ENCODE results near the gene VASH1. TPM values are rescaled to one million over a fixed set of nuclear protein-coding genes. Genes with fewer than 3 reads are reported as not detected.

Gene VASH1
- total RNA-seq, 3 donors from 2014 or later, result 5.6 to 7.8 (median 5.8) TPM

DNA sequence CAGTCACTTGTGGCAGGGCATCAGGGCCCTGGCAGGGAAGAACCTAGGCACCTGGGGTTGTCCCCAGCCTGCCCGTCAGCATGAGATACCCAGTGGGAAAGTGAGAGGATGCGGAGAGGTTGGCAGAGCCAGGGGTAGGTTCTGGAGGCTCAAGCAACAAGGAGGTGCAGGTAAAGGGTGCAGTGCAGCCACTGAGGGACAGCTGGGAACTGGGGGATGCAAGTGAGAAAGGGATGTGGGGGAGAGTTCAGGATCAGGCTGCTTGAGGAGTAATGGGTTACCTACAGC, 18.7 kb downstream of the VASH1 start:
- TF ChIP-seq POLR2A (IDR thresholded peaks at IDR 0.05) (no peak), POLR2AphosphoS5 (IDR thresholded peaks at IDR 0.05) (no peak)
- TF ChIP-seq, protein P1, sequence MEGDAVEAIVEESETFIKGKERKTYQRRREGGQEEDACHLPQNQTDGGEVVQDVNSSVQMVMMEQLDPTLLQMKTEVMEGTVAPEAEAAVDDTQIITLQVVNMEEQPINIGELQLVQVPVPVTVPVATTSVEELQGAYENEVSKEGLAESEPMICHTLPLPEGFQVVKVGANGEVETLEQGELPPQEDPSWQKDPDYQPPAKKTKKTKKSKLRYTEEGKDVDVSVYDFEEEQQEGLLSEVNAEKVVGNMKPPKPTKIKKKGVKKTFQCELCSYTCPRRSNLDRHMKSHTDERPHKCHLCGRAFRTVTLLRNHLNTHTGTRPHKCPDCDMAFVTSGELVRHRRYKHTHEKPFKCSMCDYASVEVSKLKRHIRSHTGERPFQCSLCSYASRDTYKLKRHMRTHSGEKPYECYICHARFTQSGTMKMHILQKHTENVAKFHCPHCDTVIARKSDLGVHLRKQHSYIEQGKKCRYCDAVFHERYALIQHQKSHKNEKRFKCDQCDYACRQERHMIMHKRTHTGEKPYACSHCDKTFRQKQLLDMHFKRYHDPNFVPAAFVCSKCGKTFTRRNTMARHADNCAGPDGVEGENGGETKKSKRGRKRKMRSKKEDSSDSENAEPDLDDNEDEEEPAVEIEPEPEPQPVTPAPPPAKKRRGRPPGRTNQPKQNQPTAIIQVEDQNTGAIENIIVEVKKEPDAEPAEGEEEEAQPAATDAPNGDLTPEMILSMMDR (IDR thresholded peaks at IDR 0.05), result no peak
- H3K4me1 ChIP-seq, result no peaks in the 10 kb centered on the region
- intact Hi-C loops (cut with DNase I; ENCODE audit: low total_unique reads), result loop anchor here (5.0 kb wide), 1 partner anchor 687 kb away; no protein-coding TSS in a partner anchor
- no peaks in the 10 kb centered on the region for H3K36me3 ChIP-seq
- no peaks in the 10 kb centered on the region for H3K9me3 ChIP-seq
- no peak overlapping the region for H3K4me3 ChIP-seq
- DNase-seq (ENCODE audit: low spot score in 2 of 2), result no peak
- no peaks in the 10 kb centered on the region for H3K27me3 ChIP-seq
- H3K27ac ChIP-seq, result no peak overlapping the region

DNA sequence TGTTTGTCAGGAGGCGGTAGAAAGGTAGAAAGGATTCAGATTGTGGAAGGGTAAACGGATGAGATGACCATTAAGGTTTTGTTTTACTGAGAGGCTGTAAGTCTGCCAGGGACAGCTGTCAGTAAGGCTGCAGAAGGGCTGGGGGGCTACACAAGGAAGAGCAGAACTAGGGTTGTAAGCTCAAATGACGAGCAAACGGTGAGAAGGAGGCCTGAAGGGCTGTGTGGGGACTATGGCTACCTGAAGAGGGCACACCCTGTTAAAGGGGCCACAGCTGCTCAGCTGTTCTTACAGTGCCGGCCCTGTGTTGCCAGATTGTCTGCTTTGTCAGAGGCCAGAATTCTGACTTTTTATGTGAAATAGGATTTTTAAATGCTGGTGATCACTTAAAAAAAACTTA, 19.1 kb downstream of the VASH1 start:
- no peaks in the 10 kb centered on the region for H3K9me3 ChIP-seq
- H3K27ac ChIP-seq, result peak overlapping the region in 1 of 2 donors; percentile 25
- H3K27me3 ChIP-seq, result no peaks in the 10 kb centered on the region
- no peak for TF ChIP-seq POLR2A (IDR thresholded peaks at IDR 0.05)
- TF ChIP-seq POLR2AphosphoS5 (IDR thresholded peaks at IDR 0.05), result no peak
- TF ChIP-seq, protein P1 (IDR thresholded peaks at IDR 0.05), result no peak
- H3K4me3 ChIP-seq, result no peak overlapping the region
- intact Hi-C loops (cut with DNase I; ENCODE audit: low total_unique reads), result loop anchor here (5.0 kb wide), 1 partner anchor 687 kb away; no protein-coding TSS in a partner anchor
- H3K36me3 ChIP-seq, result no peaks in the 10 kb centered on the region
- no peaks in the 10 kb centered on the region for H3K4me1 ChIP-seq
- peak in 1 of 2 donors; percentile 8 for DNase-seq (ENCODE audit: low spot score in 2 of 2)

DNA sequence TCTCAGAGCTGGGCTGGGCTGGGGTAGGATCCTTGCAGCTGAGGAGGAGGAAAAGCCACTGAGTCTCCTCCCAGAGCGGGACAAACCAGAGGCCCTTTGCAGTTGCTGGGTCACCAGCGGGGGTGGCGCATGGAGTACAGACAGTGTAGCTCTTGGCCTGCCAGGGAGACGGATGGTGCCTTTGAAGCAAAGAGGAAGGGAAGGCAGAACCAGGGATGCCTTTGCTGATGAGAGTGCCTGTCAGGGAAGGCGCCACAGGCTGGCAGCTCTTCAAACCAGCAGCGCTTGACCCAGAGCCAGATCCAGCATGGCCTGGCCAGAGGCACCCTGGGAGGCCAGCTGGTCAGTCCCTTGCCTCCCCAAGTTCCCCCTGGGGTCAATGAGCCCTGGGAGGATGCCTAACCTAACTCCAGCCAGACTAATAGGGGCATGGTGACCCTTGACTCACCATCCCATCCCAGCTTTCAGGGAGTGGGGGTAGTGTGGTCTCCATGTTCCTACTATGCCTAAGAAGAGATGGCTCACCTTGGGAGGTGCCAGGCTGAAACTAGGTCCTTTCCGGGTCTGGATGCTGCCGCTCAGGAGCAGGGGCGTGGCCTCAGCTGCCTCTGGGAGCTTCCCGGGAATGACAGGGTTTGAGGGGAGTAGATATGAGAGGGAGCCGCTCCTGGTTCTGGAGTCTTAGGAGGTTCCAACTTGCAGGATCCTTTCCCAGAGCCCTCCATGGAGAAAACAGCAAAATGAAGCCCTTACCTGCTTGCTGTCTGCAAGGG, 19.8 kb downstream of the VASH1 start:
- Histone ChIP-seq H3K4me1 (no peaks in the 10 kb centered on the region), H3K9me3 (no peaks in the 10 kb centered on the region), H3K27ac (peak overlapping the region in 1 of 2 donors; percentile 25), H3K27me3 (no peaks in the 10 kb centered on the region), H3K36me3 (no peaks in the 10 kb centered on the region), H3K4me3 (no peak overlapping the region)
- peak in 1 of 2 donors; percentile 16 for DNase-seq (ENCODE audit: low spot score in 2 of 2)
- intact Hi-C loops (cut with DNase I; ENCODE audit: low total_unique reads), result loop anchor here (5.0 kb wide), 1 partner anchor 686 kb away; no protein-coding TSS in a partner anchor
- TF ChIP-seq POLR2AphosphoS5 (IDR thresholded peaks at IDR 0.05) (no peak), POLR2A (IDR thresholded peaks at IDR 0.05) (no peak)
- TF ChIP-seq, protein P1 (IDR thresholded peaks at IDR 0.05), result no peak

DNA sequence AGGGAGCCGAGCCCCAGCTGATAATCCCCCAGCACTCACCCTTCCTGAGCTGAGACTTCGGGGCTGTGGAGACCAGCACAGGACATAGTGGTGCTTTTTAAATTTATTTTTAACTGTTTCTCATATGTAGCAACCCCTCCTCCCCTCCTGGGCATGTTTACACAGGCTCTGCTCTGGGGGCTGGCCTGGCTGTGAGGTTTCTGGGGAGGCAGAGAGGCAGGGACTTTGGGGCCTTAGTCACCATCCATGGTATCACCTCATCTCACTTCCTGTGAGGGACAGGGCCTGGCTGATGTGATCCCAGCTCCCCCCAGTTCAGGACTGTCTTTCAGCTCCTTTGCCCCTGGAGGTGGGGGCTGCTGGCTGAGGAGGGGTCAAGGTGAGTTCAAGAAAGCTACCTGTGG, 20.4 kb downstream of the VASH1 start:
- Histone ChIP-seq H3K4me3 (no peak overlapping the region), H3K9me3 (no peaks in the 10 kb centered on the region), H3K4me1 (no peaks in the 10 kb centered on the region), H3K27me3 (no peaks in the 10 kb centered on the region), H3K36me3 (no peaks in the 10 kb centered on the region), H3K27ac (peak overlapping the region in 1 of 2 donors; percentile 80)
- DNase-seq (ENCODE audit: low spot score in 2 of 2), result no peak
- intact Hi-C loops (cut with DNase I; ENCODE audit: low total_unique reads), result loop anchor here (5.0 kb wide), 1 partner anchor 686 kb away; no protein-coding TSS in a partner anchor
- no peak for TF ChIP-seq POLR2AphosphoS5 (IDR thresholded peaks at IDR 0.05)
- TF ChIP-seq POLR2A (IDR thresholded peaks at IDR 0.05), result no peak
- TF ChIP-seq, protein P1 (IDR thresholded peaks at IDR 0.05), result no peak

DNA sequence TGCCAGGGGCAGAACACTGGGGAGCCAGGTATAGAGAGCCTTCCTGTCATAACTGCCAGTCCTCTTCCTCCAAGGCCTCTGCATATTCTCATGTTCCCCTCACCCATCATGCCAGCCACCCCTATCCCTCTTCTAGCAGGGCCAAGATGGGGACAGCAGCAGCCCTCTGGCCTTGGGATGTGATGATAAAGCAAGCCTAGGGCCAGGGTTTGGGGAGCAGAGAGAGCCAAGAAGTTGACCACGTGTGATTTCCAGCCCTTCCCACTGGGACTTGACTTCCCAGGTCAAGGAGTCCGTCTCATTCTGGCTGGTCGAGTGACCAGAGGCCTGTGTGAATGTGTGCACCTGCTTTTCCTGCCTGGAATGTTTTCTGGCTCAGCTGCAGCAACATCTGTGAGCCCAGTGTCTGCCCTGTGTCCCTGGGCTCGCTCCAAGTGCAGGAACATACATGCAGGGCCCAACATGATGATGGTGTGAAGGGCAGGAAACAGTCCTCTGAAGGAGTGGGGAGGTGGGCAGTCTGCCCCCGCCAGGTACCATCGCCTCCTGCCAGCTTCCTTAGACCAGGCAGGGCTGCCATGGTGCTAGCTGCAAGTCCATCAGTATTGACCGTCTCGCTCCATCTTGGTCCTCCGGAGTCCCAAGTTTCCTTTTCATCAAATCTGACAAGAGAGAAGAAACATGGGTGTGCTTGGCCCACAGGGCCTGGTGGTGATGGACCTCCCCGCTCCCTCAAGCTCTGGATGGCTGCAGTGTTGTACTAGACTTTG, 21.0 kb downstream of the VASH1 start:
- peak in 1 of 2 donors; percentile 14 for DNase-seq (ENCODE audit: low spot score in 2 of 2)
- intact Hi-C loops (cut with DNase I; ENCODE audit: low total_unique reads), result loop anchor here (5.0 kb wide), 1 partner anchor 685 kb away; no protein-coding TSS in a partner anchor
- Histone ChIP-seq H3K4me3 (no peak overlapping the region), H3K27me3 (no peaks in the 10 kb centered on the region), H3K36me3 (no peaks in the 10 kb centered on the region), H3K9me3 (no peaks in the 10 kb centered on the region), H3K4me1 (no peaks in the 10 kb centered on the region), H3K27ac (peak overlapping the region; percentile 40 to 80)
- TF ChIP-seq POLR2A (IDR thresholded peaks at IDR 0.05) (no peak), POLR2AphosphoS5 (IDR thresholded peaks at IDR 0.05) (no peak)
- TF ChIP-seq, protein P1 (IDR thresholded peaks at IDR 0.05), result no peak

Measured in breast epithelium (tissue), 4 donors.